BLaER1 (cell line): ENCODE results near the gene BMPR1B.

ENCODE experiments used
- H3K27ac ChIP-seq: shearing (Covaris generic); formaldehyde crosslinking; 2 replicates; pipeline ENCODE4 v1.8.1; 2022
- H3K27me3 ChIP-seq: shearing (Covaris generic); formaldehyde crosslinking; 2 replicates; pipeline ENCODE4 v1.8.1; 2022
- H3K36me3 ChIP-seq: shearing (Covaris generic); formaldehyde crosslinking; 2 replicates; pipeline ENCODE4 v1.8.1; 2022
- H3K4me1 ChIP-seq: shearing (Covaris generic); formaldehyde crosslinking; 2 replicates; pipeline ENCODE4 v1.8.1; 2022
- H3K4me2 ChIP-seq: shearing (Covaris generic); formaldehyde crosslinking; 2 replicates; pipeline ENCODE4 v1.8.1; 2022
- H3K4me3 ChIP-seq: shearing (Covaris generic); formaldehyde crosslinking; 2 replicates; pipeline ENCODE4 v1.8.1; 2022
- H3K9ac ChIP-seq: shearing (Covaris generic); formaldehyde crosslinking; 2 replicates; pipeline ENCODE4 v1.8.1; 2022
- H3K9me3 ChIP-seq: shearing (Covaris generic); formaldehyde crosslinking; 2 replicates; pipeline ENCODE4 v1.8.1; 2022
- H4K20me1 ChIP-seq: shearing (Covaris generic); formaldehyde crosslinking; 2 replicates; pipeline ENCODE4 v1.8.1; 2022
- Cebpa-rat ChIP-seq: shearing (Covaris generic); IDR thresholded peaks from 2 replicates; pipeline ENCODE4 v1.8.1; 2022

BMPR1B gene

DNA sequence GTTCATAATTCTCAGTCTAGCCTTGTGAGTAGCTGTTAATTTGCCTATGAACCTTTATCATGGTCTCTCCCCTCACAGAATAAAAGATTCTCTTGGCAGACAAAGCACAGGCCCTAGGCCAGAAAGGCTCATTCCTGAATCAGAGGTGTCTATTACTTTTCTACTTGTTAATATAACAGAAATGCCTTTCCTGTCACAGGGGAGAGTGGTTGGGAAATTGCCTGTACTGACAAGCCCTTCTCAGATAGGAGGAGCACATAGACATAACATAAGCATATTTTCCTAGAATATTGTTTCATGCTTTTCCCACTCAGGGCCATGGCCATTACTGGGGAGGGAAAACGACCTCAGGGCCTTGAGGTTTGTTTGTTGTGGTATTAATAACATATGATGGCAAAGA lies 308.3 kb downstream of the BMPR1B start:
- no peaks in the 10 kb centered on the region for H3K9me3 ChIP-seq
- no peak overlapping the region for H3K4me2 ChIP-seq
- no peaks in the 10 kb centered on the region for H4K20me1 ChIP-seq
- no peak overlapping the region for H3K9ac ChIP-seq
- no peak overlapping the region for H3K27ac ChIP-seq
- no peaks in the 10 kb centered on the region for H3K36me3 ChIP-seq
- H3K27me3 ChIP-seq, result no peaks in the 10 kb centered on the region
- H3K4me1 ChIP-seq, result peaks cover 14% of the 10 kb centered on the region
- no peak for TF ChIP-seq Cebpa-rat
- no peak overlapping the region for H3K4me3 ChIP-seq

DNA sequence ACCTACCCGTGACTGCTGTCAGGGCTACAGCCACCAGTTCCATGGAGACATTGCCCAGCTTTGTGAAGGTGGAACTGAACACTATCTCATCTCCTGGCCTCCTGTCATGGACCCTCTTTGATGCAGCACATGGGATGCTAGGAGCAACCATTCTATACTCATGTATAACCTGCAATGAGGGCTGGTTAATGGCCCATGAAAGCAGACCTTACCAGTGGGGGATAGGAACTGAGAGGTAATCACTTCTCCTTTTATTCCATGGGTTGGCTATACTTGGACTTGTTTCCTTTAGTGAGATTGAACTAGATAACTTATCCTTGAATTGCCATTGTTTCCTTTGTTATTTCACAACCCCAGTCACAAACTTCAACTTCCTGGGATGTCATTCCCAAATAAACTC lies 310.6 kb downstream of the BMPR1B start:
- H3K27me3 ChIP-seq, result no peaks in the 10 kb centered on the region
- no peaks in the 10 kb centered on the region for H3K9me3 ChIP-seq
- H3K4me1 ChIP-seq, result no peaks in the 10 kb centered on the region
- H3K36me3 ChIP-seq, result no peaks in the 10 kb centered on the region
- TF ChIP-seq Cebpa-rat, result no peak
- H3K4me3 ChIP-seq, result no peak overlapping the region
- H4K20me1 ChIP-seq, result no peaks in the 10 kb centered on the region
- no peak overlapping the region for H3K27ac ChIP-seq
- H3K4me2 ChIP-seq, result no peak overlapping the region
- no peak overlapping the region for H3K9ac ChIP-seq

DNA sequence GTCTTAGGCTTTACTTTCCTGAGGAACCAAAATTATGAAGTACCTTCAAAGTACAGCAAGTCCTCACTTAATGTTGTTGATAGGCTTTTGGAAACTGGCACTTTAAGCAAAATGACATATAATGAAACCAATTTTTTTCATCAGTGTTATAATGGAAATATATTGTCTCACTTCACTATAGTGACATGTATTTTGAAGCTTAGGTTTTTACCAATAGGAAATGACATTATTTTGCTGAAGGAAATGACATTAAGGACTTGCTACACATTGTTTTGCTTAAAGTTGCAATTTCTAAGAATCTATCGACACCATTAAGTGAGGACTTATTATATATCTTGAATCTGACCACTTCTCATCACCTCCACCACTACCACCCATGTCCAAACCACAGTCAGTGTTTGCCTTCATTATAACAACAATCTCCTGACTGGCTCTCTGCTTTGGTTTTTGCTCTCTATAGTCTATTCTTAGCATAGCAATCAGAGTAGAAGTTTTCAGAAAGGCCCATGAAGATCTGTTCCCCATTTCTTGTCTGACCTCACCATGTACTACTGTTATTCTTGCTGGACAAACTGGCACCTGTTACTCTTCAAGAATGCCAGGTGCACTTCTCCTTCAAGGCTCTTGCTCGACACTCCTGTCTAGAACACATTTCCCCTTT lies 311.2 kb downstream of the BMPR1B start:
- Histone ChIP-seq H4K20me1 (no peaks in the 10 kb centered on the region), H3K9me3 (no peaks in the 10 kb centered on the region), H3K4me3 (no peak overlapping the region), H3K4me2 (no peak overlapping the region), H3K4me1 (no peaks in the 10 kb centered on the region), H3K27ac (no peak overlapping the region), H3K36me3 (no peaks in the 10 kb centered on the region), H3K27me3 (no peaks in the 10 kb centered on the region), H3K9ac (no peak overlapping the region)
- TF ChIP-seq Cebpa-rat, result no peak

DNA sequence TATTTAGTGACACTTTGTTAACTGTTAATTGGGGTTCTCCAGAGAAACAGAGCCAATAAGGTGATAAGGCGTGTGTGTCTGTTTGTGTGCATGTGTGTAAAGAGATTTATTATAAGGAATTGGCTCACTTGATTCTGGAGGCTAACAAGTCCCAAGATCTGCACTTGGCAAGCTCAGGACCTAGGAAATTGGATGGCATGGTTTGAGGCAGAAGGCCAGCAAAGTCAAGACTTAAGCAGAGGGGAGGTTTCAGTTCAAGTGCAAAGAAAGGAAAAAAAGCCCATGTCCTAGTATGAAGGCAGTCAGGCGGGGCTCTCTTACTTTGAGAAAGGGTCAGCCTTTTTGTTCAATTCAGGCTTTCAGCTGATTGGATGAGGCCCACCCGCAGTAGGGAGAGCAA lies 314.1 kb downstream of the BMPR1B start:
- Histone ChIP-seq H4K20me1 (no peaks in the 10 kb centered on the region), H3K9ac (no peak overlapping the region), H3K4me1 (no peaks in the 10 kb centered on the region), H3K36me3 (no peaks in the 10 kb centered on the region), H3K4me2 (no peak overlapping the region), H3K27ac (no peak overlapping the region), H3K27me3 (no peaks in the 10 kb centered on the region), H3K4me3 (no peak overlapping the region), H3K9me3 (no peaks in the 10 kb centered on the region)
- no peak for TF ChIP-seq Cebpa-rat

- TF ChIP-seq Cebpa-rat, result no peak
- H3K4me2 ChIP-seq, result no peak overlapping the region
- H4K20me1 ChIP-seq, result no peaks in the 10 kb centered on the region
- no peaks in the 10 kb centered on the region for H3K9me3 ChIP-seq
- no peak overlapping the region for H3K9ac ChIP-seq
- H3K27ac ChIP-seq, result no peak overlapping the region
- no peak overlapping the region for H3K4me3 ChIP-seq
- H3K27me3 ChIP-seq, result no peaks in the 10 kb centered on the region
- H3K36me3 ChIP-seq, result no peaks in the 10 kb centered on the region
- no peaks in the 10 kb centered on the region for H3K4me1 ChIP-seq
These were observed 315.9 kb downstream of the BMPR1B start for GRCh38 chr4:95073646-95074045.

DNA sequence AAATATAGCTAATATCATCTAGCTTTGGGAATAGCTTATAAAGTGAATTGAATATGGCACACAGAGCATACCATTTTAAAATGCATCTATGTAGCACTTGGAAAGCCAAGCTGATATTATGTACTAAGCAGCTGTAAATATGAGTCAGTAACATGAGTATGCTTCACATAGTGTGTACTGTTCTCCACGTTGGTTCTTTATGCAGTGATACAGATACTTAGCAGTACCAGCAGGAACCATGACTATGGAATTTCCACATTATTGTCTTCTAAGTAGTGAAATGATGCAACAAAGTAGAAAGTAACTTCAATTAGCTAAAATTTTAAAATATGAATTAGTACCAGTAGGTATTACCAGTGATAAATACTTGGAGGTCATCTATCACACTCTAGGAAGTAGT lies 320.1 kb downstream of the BMPR1B start:
- H3K9ac ChIP-seq, result no peak overlapping the region
- no peak overlapping the region for H3K27ac ChIP-seq
- no peak for TF ChIP-seq Cebpa-rat
- H3K9me3 ChIP-seq, result no peaks in the 10 kb centered on the region
- no peak overlapping the region for H3K4me3 ChIP-seq
- H3K4me2 ChIP-seq, result no peak overlapping the region
- no peaks in the 10 kb centered on the region for H3K27me3 ChIP-seq
- H3K4me1 ChIP-seq, result no peaks in the 10 kb centered on the region
- H4K20me1 ChIP-seq, result no peaks in the 10 kb centered on the region
- no peaks in the 10 kb centered on the region for H3K36me3 ChIP-seq

DNA sequence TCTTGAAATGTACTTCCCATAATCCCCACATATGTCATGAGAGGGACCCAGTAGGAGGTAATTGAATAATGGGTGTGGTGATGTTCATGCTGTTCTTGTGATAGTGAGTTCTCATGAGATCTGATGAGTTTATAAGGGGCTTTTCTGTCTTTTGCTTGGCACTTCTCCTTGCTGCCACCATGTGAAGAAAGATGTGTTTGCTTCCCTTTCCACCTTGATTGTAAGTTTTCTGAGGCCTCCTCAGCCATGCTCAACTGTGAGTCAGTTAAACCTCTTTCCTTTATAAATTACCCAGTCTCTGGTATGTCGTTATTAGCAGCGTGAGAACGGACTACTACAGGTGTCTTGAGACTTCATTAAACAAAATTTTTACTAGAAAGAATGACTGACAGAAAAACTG lies 323.2 kb downstream of the BMPR1B start:
- no peak for TF ChIP-seq Cebpa-rat
- Histone ChIP-seq H3K36me3 (no peaks in the 10 kb centered on the region), H3K9me3 (no peaks in the 10 kb centered on the region), H3K27me3 (no peaks in the 10 kb centered on the region), H3K4me3 (no peak overlapping the region), H3K9ac (no peak overlapping the region), H3K4me2 (no peak overlapping the region), H3K4me1 (peaks cover 13% of the 10 kb centered on the region), H3K27ac (no peak overlapping the region), H4K20me1 (no peaks in the 10 kb centered on the region)

DNA sequence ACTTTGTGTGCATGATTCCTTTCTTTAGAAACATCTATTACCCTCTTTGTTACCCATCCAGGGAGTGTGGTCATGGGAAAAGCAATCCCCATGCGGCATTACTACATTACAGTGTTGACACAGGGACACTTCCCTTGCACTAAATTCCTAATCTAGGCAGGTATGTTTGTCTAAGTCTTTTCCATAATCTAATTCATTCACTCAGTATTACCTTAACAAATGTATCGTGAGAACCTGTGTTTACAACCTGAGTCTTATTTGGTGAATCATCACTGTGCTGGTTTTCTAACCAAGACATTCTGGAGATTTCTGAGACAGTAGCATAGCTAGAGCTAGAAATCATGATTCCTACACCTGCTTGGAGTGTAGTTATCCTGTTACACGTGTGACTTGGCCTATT lies 326.8 kb downstream of the BMPR1B start:
- no peak overlapping the region for H3K4me3 ChIP-seq
- no peaks in the 10 kb centered on the region for H3K9me3 ChIP-seq
- no peak overlapping the region for H3K27ac ChIP-seq
- no peak for TF ChIP-seq Cebpa-rat
- H3K9ac ChIP-seq, result no peak overlapping the region
- no peaks in the 10 kb centered on the region for H3K36me3 ChIP-seq
- H3K4me2 ChIP-seq, result peak overlapping the region; percentile 32; the same call in 1 of the 2 replicates
- no peaks in the 10 kb centered on the region for H3K27me3 ChIP-seq
- H4K20me1 ChIP-seq, result no peaks in the 10 kb centered on the region
- peaks cover 13% of the 10 kb centered on the region for H3K4me1 ChIP-seq

DNA sequence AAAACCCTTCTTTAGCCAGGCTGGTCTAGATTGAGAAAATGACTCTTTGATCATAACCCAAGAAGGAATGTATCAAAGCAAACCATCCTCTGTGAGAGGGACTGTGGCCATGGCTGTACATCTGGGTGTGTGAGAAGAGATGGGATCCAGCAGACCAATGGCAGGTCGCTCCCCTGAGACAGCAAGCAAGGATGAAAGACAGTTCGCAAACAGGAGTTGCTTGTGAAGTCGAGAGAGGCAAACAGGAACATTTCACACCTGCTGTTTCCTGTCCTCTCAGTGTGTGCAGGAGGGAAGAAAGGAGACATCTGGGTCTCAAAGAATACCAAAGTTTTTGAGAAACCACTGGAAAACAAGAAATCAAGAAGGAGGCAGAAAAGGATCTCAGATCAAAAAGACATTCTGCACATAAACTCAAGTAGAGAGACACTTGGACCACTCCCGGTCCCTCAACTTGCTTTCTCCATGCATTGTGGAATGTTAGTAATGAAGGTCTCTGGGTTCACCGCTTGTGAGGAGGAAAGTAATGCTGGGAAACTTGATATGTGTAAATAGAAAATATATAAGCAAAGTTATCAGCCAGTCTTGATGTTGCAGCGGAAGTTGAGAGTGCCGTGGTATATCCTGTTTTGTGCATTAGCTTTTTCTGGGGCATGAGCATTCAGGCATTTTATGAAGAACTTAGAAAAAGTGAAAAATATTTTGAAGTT lies 327.5 kb downstream of the BMPR1B start:
- peaks cover 13% of the 10 kb centered on the region for H3K4me1 ChIP-seq
- no peaks in the 10 kb centered on the region for H3K9me3 ChIP-seq
- H3K4me3 ChIP-seq, result no peak overlapping the region
- no peak for TF ChIP-seq Cebpa-rat
- H3K9ac ChIP-seq, result no peak overlapping the region
- no peaks in the 10 kb centered on the region for H3K27me3 ChIP-seq
- no peaks in the 10 kb centered on the region for H3K36me3 ChIP-seq
- no peak overlapping the region for H3K27ac ChIP-seq
- H3K4me2 ChIP-seq, result peak overlapping the region; percentile 32
- no peaks in the 10 kb centered on the region for H4K20me1 ChIP-seq

DNA sequence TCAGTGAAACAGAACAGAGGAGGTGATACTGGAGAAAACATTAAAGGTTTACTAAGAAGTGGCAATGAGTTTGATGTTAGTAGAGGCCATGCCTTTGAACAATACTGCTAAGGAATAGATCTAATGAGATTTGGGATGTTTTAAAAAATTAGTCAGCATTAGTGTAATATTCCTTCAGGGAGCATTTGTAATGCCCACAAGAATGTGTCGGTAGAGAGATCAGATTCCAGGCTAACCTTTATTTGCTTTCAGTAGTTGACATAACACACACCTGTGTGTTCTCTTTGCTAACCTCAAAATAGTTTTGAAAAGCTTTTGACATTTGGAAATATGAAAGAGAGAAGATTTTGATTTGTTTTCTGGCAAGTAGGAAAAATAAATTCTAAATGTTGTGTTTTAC lies 328.8 kb downstream of the BMPR1B start:
- H3K4me2 ChIP-seq, result no peak overlapping the region

More for the DNA sequence above, 328.8 kb downstream of the BMPR1B start:
- TF ChIP-seq Cebpa-rat, result no peak
- H3K4me3 ChIP-seq, result no peak overlapping the region
- no peaks in the 10 kb centered on the region for H3K9me3 ChIP-seq
- no peak overlapping the region for H3K27ac ChIP-seq
- no peaks in the 10 kb centered on the region for H4K20me1 ChIP-seq
- no peak overlapping the region for H3K9ac ChIP-seq
- H3K27me3 ChIP-seq, result no peaks in the 10 kb centered on the region
- no peaks in the 10 kb centered on the region for H3K36me3 ChIP-seq
- peaks cover 13% of the 10 kb centered on the region for H3K4me1 ChIP-seq
